Panc1 (cell line): ENCODE data around the gene EHD3. TPM values are rescaled to one million over a fixed set of nuclear protein-coding genes. Genes with fewer than 3 reads are reported as not detected.

Experiments used
- ATAC-seq: fragments of 200-7000 bp; cut with Tn5 transposase; 2 replicates; pipeline ENCODE4 v1.9.1; 2020; ENCODE audit warnings: mild to moderate bottlenecking, moderate library complexity
- BruUV-seq: library from RNA; stranded (reverse); fragments of 400-500 nt; replicated peaks from 2 replicates; lab custom pipeline; 2021; lab: Mats Ljungman, UMichigan
- CTCF ChIA-PET: fragments of 300-600 bp; sonication (Branson Sonifier 250); formaldehyde crosslinking; loops from one replicate; lab custom pipeline; 2022; ENCODE audit warnings: antibody characterized with exemption; lab: Charles Lee
- POLR2A ChIA-PET: fragments of 300-600 bp; sonication (Branson Sonifier 250); formaldehyde crosslinking; loops from one replicate; lab custom pipeline; 2022; ENCODE audit warnings: antibody characterized with exemption; lab: Charles Lee
- DNase-seq: peaks from one replicate; pipeline ENCODE4 v3.0.0-alpha.2; 2010; ENCODE audit warnings: low read depth, low spot score
- H3K27ac ChIP-seq: 2 replicates; pipeline ENCODE4 v1.5.1; 2011; ENCODE audit warnings: mild to moderate bottlenecking, low read length, inconsistent platforms
- H3K27me3 ChIP-seq: fragments of 200-500 bp; sonication (Bioruptor generic); 2 replicates; pipeline ENCODE4 v1.6.0; 2014; ENCODE audit warnings: low read length, inconsistent platforms; ENCODE audit not compliant: control insufficient read depth, insufficient read depth
- H3K36me3 ChIP-seq: fragments of 200-500 bp; sonication (Bioruptor generic); 2 replicates; pipeline ENCODE4 v1.5.1; 2014; ENCODE audit warnings: inconsistent platforms, mild to moderate bottlenecking, low read length, moderate library complexity; ENCODE audit not compliant: control insufficient read depth, insufficient read depth
- H3K4me1 ChIP-seq: 2 replicates; pipeline ENCODE4 v1.5.1; 2011; ENCODE audit warnings: inconsistent platforms, mild to moderate bottlenecking, low read length, moderate library complexity; ENCODE audit not compliant: control insufficient read depth, insufficient read depth
- H3K4me3 ChIP-seq, 2 experiments: 2 replicates each; pipeline ENCODE4 v1.5.1; 2011 to 2012; ENCODE audit warnings: low read depth in 2 of 2, low read length in 2 of 2, mild to moderate bottlenecking in 2 of 2, inconsistent platforms in 1 of 2, moderate library complexity in 1 of 2
- H3K9me3 ChIP-seq: fragments of 200-500 bp; sonication (Bioruptor generic); 2 replicates; pipeline ENCODE4 v1.5.1; 2014; ENCODE audit warnings: low read depth, mild to moderate bottlenecking, inconsistent platforms, low read length, moderate library complexity; ENCODE audit not compliant: control insufficient read depth, insufficient read depth
- POLR2AphosphoS5 ChIP-seq: IDR thresholded peaks from 2 replicates; pipeline ENCODE4 v1.6.1; 2012; ENCODE audit warnings: mild to moderate bottlenecking, low read depth, low read length, moderate library complexity
- SIN3A ChIP-seq: IDR thresholded peaks from 2 replicates; pipeline ENCODE4 v1.6.1; 2012; ENCODE audit warnings: low read depth, mild to moderate bottlenecking, low read length, moderate library complexity, borderline replicate concordance; ENCODE audit not compliant: insufficient read depth
- TCF7L2 ChIP-seq: IDR thresholded peaks from 2 replicates; pipeline ENCODE4 v1.6.1; 2011; ENCODE audit warnings: mild to moderate bottlenecking, low read depth, low read length, inconsistent platforms
- in situ Hi-C: cut with HindIII; loops from 2 replicates; pipeline ENCODE4 v1.10.0; 2016; ENCODE audit warnings: low sequenced_read_pairs, low pct_unique_long_range_greater_than_20kb
- intact Hi-C: fragments of 100-400 bp; cut with micrococcal nuclease; formaldehyde crosslinking; loops from one replicate; pipeline ENCODE4 v1.10.0; 2022; ENCODE audit not compliant: unreplicated experiment
- total RNA-seq: library from RNA; stranded (reverse); gene quantifications from one replicate; pipeline ENCODE4 v1.2.1, GENCODE V29; 2021; ENCODE audit not compliant: unreplicated experiment
- TF ChIP-seq, protein P1 (sequence below), 2 experiments: IDR thresholded peaks; 2 replicates each; pipeline ENCODE4 v1.6.1; 2011 to 2012; ENCODE audit warnings: low read depth in 2 of 2, control low read depth in 1 of 2, low read length in 1 of 2, mild to moderate bottlenecking in 1 of 2, moderate library complexity in 1 of 2; ENCODE audit not compliant: insufficient read depth in 1 of 2
- TF ChIP-seq, protein P2 (sequence below): fragments of 450-650 bp; IDR thresholded peaks from 2 replicates; pipeline ENCODE4 v1.5.1; 2017; ENCODE audit warnings: mild to moderate bottlenecking

EHD3 gene
- total RNA-seq, 1 experiment from 2014 or later, result 2.6 TPM

DNA sequence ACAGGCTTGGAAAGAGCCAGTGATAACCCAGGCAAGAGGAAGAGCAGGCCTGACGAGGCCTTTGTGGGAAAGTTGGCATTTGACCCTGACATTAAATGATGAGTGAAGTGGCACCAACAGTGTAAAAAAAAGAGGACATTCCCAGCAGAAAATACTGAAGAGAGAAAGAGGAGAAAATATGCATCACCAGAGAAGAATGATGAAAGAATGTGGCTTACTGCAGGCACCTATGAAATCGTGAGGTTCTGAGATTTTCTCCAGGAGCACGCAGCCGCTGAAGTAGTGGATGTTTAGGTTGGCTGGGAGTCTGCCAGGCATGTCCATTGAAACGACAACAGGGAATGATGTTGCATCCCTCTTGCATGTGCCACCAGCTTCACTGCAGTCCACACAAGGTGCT lies 13.8 kb downstream of the EHD3 start:
- no peak for ATAC-seq

DNA sequence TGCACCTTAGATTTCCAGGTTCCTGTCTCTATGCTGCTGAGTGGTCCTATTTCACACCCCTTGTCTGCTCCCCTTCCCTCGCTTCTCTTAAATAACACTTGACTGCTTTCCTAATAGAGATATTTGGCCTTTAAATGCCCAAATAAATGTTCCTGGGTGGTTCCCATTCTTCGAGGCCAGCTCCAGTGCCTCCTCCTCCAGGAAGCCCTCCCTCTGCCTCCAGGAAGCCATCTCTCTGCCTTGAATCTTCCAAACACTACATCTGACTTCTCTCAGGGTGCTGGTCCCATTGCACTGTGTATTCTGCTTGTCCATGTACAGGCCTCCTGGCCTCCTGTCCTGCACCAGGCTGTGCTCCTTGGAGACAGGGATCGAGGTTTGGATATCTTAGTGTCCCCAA lies 14.2 kb downstream of the EHD3 start:
- no peak for ATAC-seq
- Histone ChIP-seq H3K4me3 (no peak overlapping the region), H3K4me1 (no peaks in the 10 kb centered on the region), H3K27me3 (no peaks in the 10 kb centered on the region), H3K27ac (no peak overlapping the region), H3K9me3 (no peaks in the 10 kb centered on the region), H3K36me3 (no peaks in the 10 kb centered on the region)
- TF ChIP-seq, protein P1, sequence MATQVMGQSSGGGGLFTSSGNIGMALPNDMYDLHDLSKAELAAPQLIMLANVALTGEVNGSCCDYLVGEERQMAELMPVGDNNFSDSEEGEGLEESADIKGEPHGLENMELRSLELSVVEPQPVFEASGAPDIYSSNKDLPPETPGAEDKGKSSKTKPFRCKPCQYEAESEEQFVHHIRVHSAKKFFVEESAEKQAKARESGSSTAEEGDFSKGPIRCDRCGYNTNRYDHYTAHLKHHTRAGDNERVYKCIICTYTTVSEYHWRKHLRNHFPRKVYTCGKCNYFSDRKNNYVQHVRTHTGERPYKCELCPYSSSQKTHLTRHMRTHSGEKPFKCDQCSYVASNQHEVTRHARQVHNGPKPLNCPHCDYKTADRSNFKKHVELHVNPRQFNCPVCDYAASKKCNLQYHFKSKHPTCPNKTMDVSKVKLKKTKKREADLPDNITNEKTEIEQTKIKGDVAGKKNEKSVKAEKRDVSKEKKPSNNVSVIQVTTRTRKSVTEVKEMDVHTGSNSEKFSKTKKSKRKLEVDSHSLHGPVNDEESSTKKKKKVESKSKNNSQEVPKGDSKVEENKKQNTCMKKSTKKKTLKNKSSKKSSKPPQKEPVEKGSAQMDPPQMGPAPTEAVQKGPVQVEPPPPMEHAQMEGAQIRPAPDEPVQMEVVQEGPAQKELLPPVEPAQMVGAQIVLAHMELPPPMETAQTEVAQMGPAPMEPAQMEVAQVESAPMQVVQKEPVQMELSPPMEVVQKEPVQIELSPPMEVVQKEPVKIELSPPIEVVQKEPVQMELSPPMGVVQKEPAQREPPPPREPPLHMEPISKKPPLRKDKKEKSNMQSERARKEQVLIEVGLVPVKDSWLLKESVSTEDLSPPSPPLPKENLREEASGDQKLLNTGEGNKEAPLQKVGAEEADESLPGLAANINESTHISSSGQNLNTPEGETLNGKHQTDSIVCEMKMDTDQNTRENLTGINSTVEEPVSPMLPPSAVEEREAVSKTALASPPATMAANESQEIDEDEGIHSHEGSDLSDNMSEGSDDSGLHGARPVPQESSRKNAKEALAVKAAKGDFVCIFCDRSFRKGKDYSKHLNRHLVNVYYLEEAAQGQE (IDR thresholded peaks at IDR 0.05; ENCODE audit: insufficient read depth in 1 of 2, low read depth in 2 of 2, low read length in 1 of 2), result no peak
- TF ChIP-seq, protein P2, sequence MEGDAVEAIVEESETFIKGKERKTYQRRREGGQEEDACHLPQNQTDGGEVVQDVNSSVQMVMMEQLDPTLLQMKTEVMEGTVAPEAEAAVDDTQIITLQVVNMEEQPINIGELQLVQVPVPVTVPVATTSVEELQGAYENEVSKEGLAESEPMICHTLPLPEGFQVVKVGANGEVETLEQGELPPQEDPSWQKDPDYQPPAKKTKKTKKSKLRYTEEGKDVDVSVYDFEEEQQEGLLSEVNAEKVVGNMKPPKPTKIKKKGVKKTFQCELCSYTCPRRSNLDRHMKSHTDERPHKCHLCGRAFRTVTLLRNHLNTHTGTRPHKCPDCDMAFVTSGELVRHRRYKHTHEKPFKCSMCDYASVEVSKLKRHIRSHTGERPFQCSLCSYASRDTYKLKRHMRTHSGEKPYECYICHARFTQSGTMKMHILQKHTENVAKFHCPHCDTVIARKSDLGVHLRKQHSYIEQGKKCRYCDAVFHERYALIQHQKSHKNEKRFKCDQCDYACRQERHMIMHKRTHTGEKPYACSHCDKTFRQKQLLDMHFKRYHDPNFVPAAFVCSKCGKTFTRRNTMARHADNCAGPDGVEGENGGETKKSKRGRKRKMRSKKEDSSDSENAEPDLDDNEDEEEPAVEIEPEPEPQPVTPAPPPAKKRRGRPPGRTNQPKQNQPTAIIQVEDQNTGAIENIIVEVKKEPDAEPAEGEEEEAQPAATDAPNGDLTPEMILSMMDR, result no peak
- TF ChIP-seq TCF7L2, result no peak
- no peak for TF ChIP-seq POLR2AphosphoS5
- no peak for TF ChIP-seq SIN3A
- ChIA-PET CTCF (no interaction called here), POLR2A (no interaction called here)
- intact Hi-C loops (no loop called here), in situ Hi-C loops (no loop called here)
- DNase-seq, result no peak
- no TSS peak for BruUV-seq

More for the DNA sequence above, 13.8 kb downstream of the EHD3 start:
- DNase-seq, result no peak
- no TSS peak for BruUV-seq
- TF ChIP-seq, protein P1 (IDR thresholded peaks at IDR 0.05; ENCODE audit: insufficient read depth in 1 of 2, low read depth in 2 of 2, low read length in 1 of 2), result no peak
- TF ChIP-seq SIN3A (no peak), TCF7L2 (no peak), POLR2AphosphoS5 (no peak)
- TF ChIP-seq, protein P2, result no peak
- CTCF ChIA-PET, result no interaction called here
- in situ Hi-C loops (no loop called here), intact Hi-C loops (no loop called here)
- Histone ChIP-seq H3K4me3 (no peak overlapping the region), H3K9me3 (no peaks in the 10 kb centered on the region), H3K4me1 (no peaks in the 10 kb centered on the region), H3K27me3 (no peaks in the 10 kb centered on the region), H3K36me3 (no peaks in the 10 kb centered on the region), H3K27ac (no peak overlapping the region)
- POLR2A ChIA-PET, result no interaction called here
